Measurements from ENCODE around the gene ZEB2. TPM values are rescaled to one million over a fixed set of nuclear protein-coding genes. Genes with fewer than 3 reads are reported as not detected.

Gene ZEB2
- total and polyA plus RNA-seq, 10 of the 15 experiments (the other 5 are each of a cell fraction or from before 2014, with no cell fraction given) = 0.14 to 3.2 (median 0.84) TPM

GRCh38 chr2:144541396-144541795 is 21.5 kb upstream of the ZEB2 start (continued):
- TF ChIP-seq KDM1A (IDR thresholded peaks at IDR 0.05; ENCODE audit: borderline replicate concordance) (no peak), POLR2AphosphoS5 (IDR thresholded peaks at IDR 0.05; ENCODE audit: low read length) (no peak), PML (IDR thresholded peaks at IDR 0.05; ENCODE audit: low read length) (no peak), NFYB (IDR thresholded peaks at IDR 0.05; ENCODE audit: insufficient read depth, low read depth, low read length) (no peak), NFXL1 (IDR thresholded peaks at IDR 0.05; ENCODE audit: borderline replicate concordance) (no peak), FOXK2 (IDR thresholded peaks at IDR 0.05) (no peak)
- TF ChIP-seq, protein P1, sequence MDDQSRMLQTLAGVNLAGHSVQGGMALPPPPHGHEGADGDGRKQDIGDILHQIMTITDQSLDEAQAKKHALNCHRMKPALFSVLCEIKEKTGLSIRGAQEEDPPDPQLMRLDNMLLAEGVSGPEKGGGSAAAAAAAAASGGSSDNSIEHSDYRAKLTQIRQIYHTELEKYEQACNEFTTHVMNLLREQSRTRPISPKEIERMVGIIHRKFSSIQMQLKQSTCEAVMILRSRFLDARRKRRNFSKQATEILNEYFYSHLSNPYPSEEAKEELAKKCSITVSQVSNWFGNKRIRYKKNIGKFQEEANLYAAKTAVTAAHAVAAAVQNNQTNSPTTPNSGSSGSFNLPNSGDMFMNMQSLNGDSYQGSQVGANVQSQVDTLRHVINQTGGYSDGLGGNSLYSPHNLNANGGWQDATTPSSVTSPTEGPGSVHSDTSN (IDR thresholded peaks at IDR 0.05; ENCODE audit: insufficient replicate concordance, low read depth, low read length) = no peak
- TF ChIP-seq, protein P2, sequence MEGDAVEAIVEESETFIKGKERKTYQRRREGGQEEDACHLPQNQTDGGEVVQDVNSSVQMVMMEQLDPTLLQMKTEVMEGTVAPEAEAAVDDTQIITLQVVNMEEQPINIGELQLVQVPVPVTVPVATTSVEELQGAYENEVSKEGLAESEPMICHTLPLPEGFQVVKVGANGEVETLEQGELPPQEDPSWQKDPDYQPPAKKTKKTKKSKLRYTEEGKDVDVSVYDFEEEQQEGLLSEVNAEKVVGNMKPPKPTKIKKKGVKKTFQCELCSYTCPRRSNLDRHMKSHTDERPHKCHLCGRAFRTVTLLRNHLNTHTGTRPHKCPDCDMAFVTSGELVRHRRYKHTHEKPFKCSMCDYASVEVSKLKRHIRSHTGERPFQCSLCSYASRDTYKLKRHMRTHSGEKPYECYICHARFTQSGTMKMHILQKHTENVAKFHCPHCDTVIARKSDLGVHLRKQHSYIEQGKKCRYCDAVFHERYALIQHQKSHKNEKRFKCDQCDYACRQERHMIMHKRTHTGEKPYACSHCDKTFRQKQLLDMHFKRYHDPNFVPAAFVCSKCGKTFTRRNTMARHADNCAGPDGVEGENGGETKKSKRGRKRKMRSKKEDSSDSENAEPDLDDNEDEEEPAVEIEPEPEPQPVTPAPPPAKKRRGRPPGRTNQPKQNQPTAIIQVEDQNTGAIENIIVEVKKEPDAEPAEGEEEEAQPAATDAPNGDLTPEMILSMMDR (IDR thresholded peaks at IDR 0.05 in 2 of 3, conservative IDR thresholded peaks at IDR 0.05 in 1 of 3; ENCODE audit: control insufficient read depth in 2 of 3, extremely low read depth in 1 of 3, insufficient read depth in 1 of 3, low read depth in 3 of 3, low read length in 3 of 3) = no peak
- TF ChIP-seq, protein P3, sequence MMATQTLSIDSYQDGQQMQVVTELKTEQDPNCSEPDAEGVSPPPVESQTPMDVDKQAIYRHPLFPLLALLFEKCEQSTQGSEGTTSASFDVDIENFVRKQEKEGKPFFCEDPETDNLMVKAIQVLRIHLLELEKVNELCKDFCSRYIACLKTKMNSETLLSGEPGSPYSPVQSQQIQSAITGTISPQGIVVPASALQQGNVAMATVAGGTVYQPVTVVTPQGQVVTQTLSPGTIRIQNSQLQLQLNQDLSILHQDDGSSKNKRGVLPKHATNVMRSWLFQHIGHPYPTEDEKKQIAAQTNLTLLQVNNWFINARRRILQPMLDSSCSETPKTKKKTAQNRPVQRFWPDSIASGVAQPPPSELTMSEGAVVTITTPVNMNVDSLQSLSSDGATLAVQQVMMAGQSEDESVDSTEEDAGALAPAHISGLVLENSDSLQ (IDR thresholded peaks at IDR 0.05) = no peak

Data from GM12878 (cell line).